Sigmoid colon (tissue), 7 donors: ENCODE measurements around the gene COBLL1. TPM values are rescaled to one million over a fixed set of nuclear protein-coding genes. Genes with fewer than 3 reads are reported as not detected.

Experiments used
- DNase-seq: peaks from one replicate; pipeline ENCODE4 v3.0.0-alpha.2; 2019
- H3K27ac ChIP-seq, 4 donors: fragments of 200-600 bp; sonication (generic); one replicate each; pipeline ENCODE4 v1.5.1; 2016 to 2019; ENCODE audit warnings: mild to moderate bottlenecking in 1 of 4
- H3K27me3 ChIP-seq, 3 donors: fragments of 200-600 bp; sonication (generic); one replicate each; pipeline ENCODE4 v1.5.1; 2019; ENCODE audit warnings: mild to moderate bottlenecking in 1 of 3
- H3K36me3 ChIP-seq, 4 donors: fragments of 200-600 bp; sonication (generic); one replicate each; pipeline ENCODE4 v1.5.1; 2016 to 2019
- H3K4me1 ChIP-seq, 4 donors: fragments of 200-600 bp; sonication (generic); one replicate each; pipeline ENCODE4 v1.5.1; 2017 to 2019
- H3K4me3 ChIP-seq, 4 donors: fragments of 200-600 bp; sonication (generic); one replicate each; pipeline ENCODE4 v1.5.1; 2017 to 2019; ENCODE audit warnings: mild to moderate bottlenecking in 2 of 4, moderate library complexity in 1 of 4
- H3K9me3 ChIP-seq, 4 donors: fragments of 200-600 bp in 3 of 4; sonication (generic) in 3 of 4; one replicate each; pipeline versions ENCODE4 v1.5.1 to v1.6.1; 2013 to 2019
- EP300 ChIP-seq, 4 donors: sonication (generic); formaldehyde crosslinking; IDR thresholded peaks; one replicate each; pipeline ENCODE4 v1.6.1; 2017; ENCODE audit warnings: antibody characterized with exemption in 4 of 4
- POLR2A ChIP-seq, 2 donors: fragments of 450-650 bp; IDR thresholded peaks; one replicate each; pipeline ENCODE4 v1.6.1; 2016; ENCODE audit warnings: antibody characterized with exemption in 2 of 2, mild to moderate bottlenecking in 2 of 2, moderate library complexity in 2 of 2
- POLR2AphosphoS5 ChIP-seq, 4 donors: sonication (generic); formaldehyde crosslinking; IDR thresholded peaks; one replicate each; pipeline ENCODE4 v1.6.1; 2017; ENCODE audit warnings: antibody characterized with exemption in 4 of 4
- WGBS, 2 donors: extraction: QIAGEN DNeasy Blood & Tissue Kit; methylation state at CpG; one replicate each; pipeline ENCODE4 v1.1.7; 2013; 5-methylcytosine and 5-hydroxymethylcytosine counted together
- intact Hi-C: fragments of 100-400 bp; cut with DNase I; formaldehyde crosslinking; loops from one replicate; pipeline ENCODE4 v1.15.1; 2023
- polyA plus RNA-seq, 3 donors: library from polyadenylated mRNA; stranded (reverse); fragments of 200-250 nt; gene quantifications; one replicate each; pipeline ENCODE4 v1.2.3, GENCODE V29; 2013
- total RNA-seq, 4 donors: library from RNA; depleted of rRNA; stranded (reverse); fragments of >200 nt; gene quantifications; one replicate each; pipeline ENCODE4 v1.1.0, GENCODE V29; 2016
- TF ChIP-seq, protein P1 (sequence below), 4 experiments: fragments of 450-650 bp in 3 of 4; fragments of 200-600 bp in 1 of 4; IDR thresholded peaks; one replicate each; pipeline ENCODE4 v1.5.1; 2016 to 2019; ENCODE audit warnings: antibody characterized with exemption in 4 of 4, mild to moderate bottlenecking in 3 of 4, moderate library complexity in 2 of 4
- donor health status: healthy with polysubstance abuse.
- donor health status: Bipolar disorder and iron deficiency.
- donor health status: healthy.

Gene COBLL1
- total and polyA plus RNA-seq, 7 donors, result 3.9 to 22.4 (median 17.6) TPM

DNA sequence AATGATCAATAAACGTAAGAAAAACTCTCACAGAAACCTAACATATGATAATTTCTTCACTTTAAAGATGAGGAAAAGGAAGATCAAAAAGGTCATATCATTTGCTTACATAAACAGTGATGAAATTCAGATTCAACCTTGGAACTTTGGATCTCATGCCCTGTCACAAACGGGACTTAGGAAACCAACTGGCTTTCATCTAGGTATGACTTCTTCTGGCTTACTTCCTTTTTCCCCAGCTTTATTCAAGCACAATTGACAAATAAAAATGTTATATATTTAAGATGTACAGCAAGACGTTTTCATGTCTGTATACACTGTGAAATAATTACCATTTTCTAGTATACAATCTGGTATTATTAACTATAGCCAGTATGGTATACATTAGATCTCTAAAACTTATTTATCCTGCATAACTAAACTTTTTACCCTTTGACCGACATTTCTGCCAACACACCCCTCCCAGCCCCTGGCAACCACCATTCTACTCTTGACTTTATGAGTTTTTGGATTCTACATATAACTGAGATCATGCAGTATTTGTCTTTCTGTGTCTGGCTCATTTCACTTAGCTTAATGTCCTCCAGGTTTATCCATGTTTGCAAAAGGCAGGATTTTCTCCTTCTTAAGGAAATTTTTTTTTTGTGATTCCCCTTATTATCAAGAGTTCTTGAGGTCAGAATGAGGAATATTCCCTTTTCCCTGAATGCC, 46.0 kb upstream of the COBLL1 start:
- Histone ChIP-seq H3K27ac (no peak overlapping the region), H3K27me3 (no peaks in the 10 kb centered on the region), H3K9me3 (no peaks in the 10 kb centered on the region), H3K4me3 (no peak overlapping the region), H3K4me1 (peaks cover 0 to 12% (median 10%) of the 10 kb centered on the region in 4 donors), H3K36me3 (no peaks in the 10 kb centered on the region)
- WGBS, 2 donors, result 32 to 58% methylated on average over 4 of the region's 4 CpGs
- intact Hi-C loops, result no loop called here
- TF ChIP-seq POLR2A (IDR thresholded peaks at IDR 0.05) (no peak), EP300 (IDR thresholded peaks at IDR 0.05) (no peak), POLR2AphosphoS5 (IDR thresholded peaks at IDR 0.05) (no peak)
- TF ChIP-seq, protein P1, sequence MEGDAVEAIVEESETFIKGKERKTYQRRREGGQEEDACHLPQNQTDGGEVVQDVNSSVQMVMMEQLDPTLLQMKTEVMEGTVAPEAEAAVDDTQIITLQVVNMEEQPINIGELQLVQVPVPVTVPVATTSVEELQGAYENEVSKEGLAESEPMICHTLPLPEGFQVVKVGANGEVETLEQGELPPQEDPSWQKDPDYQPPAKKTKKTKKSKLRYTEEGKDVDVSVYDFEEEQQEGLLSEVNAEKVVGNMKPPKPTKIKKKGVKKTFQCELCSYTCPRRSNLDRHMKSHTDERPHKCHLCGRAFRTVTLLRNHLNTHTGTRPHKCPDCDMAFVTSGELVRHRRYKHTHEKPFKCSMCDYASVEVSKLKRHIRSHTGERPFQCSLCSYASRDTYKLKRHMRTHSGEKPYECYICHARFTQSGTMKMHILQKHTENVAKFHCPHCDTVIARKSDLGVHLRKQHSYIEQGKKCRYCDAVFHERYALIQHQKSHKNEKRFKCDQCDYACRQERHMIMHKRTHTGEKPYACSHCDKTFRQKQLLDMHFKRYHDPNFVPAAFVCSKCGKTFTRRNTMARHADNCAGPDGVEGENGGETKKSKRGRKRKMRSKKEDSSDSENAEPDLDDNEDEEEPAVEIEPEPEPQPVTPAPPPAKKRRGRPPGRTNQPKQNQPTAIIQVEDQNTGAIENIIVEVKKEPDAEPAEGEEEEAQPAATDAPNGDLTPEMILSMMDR (IDR thresholded peaks at IDR 0.05), result no peak
- no peak for DNase-seq

DNA sequence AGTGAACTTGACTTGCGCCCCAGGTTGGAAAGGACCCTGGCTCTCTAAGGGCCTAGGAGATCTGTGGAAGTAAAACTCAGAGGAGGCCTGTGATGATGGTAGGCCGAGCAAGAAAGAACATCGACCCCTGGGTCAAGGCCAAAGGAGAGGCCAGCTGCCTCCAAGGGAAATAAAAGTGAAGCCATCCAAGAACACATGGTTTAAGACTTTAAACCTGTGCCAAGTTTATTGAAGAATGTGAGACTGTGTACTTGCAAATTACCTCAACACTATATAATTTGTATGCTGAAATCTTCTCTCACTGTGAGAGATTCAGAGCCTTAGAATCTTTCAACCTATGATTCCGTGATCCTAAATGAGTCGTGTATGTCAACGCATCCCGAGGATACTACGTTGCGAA, 40.7 kb upstream of the COBLL1 start:
- WGBS, 2 donors, result 78 to 89% methylated on average over 9 of the region's 9 CpGs
- H3K9me3 ChIP-seq, result no peaks in the 10 kb centered on the region
- TF ChIP-seq POLR2A (IDR thresholded peaks at IDR 0.05) (no peak), EP300 (IDR thresholded peaks at IDR 0.05) (no peak), POLR2AphosphoS5 (IDR thresholded peaks at IDR 0.05) (no peak)
- TF ChIP-seq, protein P1 (IDR thresholded peaks at IDR 0.05), result no peak
- H3K4me1 ChIP-seq, result peaks cover 0 to 30% (median 11%) of the 10 kb centered on the region in 4 donors
- peak overlapping the region in 3 of 4 donors; percentile 25 to 46 (median 38) for H3K27ac ChIP-seq
- H3K27me3 ChIP-seq, result no peaks in the 10 kb centered on the region
- no peaks in the 10 kb centered on the region for H3K36me3 ChIP-seq
- intact Hi-C loops, result no loop called here
- H3K4me3 ChIP-seq, result no peak overlapping the region
- no peak for DNase-seq

DNA sequence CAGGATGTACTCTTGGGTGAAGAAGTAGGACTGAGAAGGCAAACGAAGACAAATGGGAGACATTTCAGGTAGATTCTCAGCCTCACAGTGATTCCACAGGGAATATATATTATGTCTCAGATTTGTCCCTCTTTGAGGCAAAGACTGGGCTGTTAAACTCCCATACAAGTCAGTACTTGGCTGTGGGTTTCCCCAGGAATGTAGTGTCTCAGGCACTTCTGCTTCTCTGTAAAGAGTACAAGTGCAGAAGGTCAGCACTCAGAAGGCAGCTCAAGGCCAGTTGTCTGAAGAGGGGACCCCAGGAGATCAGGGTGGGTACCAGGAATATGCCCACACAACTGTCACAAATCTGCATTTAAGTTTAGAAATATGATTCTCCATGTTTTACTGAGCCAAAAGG, 39.9 kb upstream of the COBLL1 start:
- Histone ChIP-seq H3K9me3 (no peaks in the 10 kb centered on the region), H3K36me3 (no peaks in the 10 kb centered on the region), H3K4me1 (peaks cover 0 to 30% (median 11%) of the 10 kb centered on the region in 4 donors), H3K27ac (no peak overlapping the region), H3K4me3 (no peak overlapping the region), H3K27me3 (no peaks in the 10 kb centered on the region)
- no peak for DNase-seq
- TF ChIP-seq POLR2AphosphoS5 (IDR thresholded peaks at IDR 0.05), result no peak
- TF ChIP-seq, protein P1 (IDR thresholded peaks at IDR 0.05), result no peak
- TF ChIP-seq EP300 (IDR thresholded peaks at IDR 0.05), result no peak
- no peak for TF ChIP-seq POLR2A (IDR thresholded peaks at IDR 0.05)
- intact Hi-C loops, result no loop called here
- 90 to 96% methylated on average over 1 of the region's 1 CpG for WGBS, 2 donors

DNA sequence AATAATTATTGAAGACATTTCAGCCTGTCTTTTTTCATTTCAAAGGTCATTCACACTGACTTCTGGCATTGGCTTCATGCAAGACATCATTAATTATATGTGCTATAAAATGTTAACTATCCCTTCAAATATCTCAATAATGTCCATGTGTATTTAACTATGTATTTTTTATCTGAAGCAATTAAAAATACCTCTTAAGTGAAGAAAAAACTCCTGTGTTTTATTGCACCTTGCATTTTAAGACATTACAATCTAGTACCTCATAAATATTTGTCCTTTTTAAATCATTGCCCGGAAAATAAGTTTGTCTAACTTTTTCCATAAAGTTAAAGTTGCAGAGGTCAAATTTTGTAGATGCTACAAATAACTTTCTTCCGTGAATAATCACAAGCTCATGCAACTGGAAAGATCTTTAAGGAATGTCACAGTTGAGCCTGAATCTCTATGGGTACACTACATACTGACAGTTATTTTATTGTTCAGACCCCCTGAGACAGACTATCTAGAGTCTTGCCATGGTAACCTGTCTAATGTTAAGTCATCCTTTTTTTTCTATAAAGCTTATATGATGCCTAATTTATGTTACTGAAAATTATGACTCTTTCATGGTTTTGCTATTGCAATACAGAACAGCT, 38.4 kb upstream of the COBLL1 start:
- intact Hi-C loops, result no loop called here
- WGBS, 2 donors, result 41 to 65% methylated on average over 2 of the region's 2 CpGs
- H3K36me3 ChIP-seq, result no peaks in the 10 kb centered on the region
- H3K27ac ChIP-seq, result no peak overlapping the region
- peaks cover 0 to 30% (median 11%) of the 10 kb centered on the region in 4 donors for H3K4me1 ChIP-seq
- TF ChIP-seq, protein P1 (IDR thresholded peaks at IDR 0.05), result no peak
- TF ChIP-seq EP300 (IDR thresholded peaks at IDR 0.05) (no peak), POLR2AphosphoS5 (IDR thresholded peaks at IDR 0.05) (no peak), POLR2A (IDR thresholded peaks at IDR 0.05) (no peak)
- H3K9me3 ChIP-seq, result no peaks in the 10 kb centered on the region
- H3K4me3 ChIP-seq, result no peak overlapping the region
- no peaks in the 10 kb centered on the region for H3K27me3 ChIP-seq
- DNase-seq, result no peak
